Measurements from ENCODE around the gene BARX2.

BARX2 gene

DNA sequence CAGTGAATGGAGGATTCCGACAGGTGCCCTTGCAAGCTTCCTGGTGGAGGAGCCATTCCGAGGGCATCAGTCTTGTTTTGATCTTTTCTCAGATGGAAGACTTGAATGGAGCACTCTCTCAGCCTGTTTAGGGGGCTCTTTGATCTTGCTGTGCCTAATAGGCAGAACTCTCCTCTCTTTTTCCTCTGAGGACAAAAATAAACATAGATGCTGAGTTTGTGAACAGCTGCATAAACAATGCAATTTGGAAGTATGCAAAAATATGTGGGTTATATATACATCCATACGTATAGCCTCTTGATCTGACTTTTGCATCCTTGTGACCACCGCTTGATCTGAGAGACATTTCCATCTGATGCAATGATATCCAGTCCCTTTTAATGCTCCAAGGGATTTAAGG lies 29.1 kb downstream of the BARX2 start:
- CTCF ChIA-PET = no interaction called here
- Histone ChIP-seq H3K4me3 (ENCODE audit: low read depth, low read length) (no peak overlapping the region), H3K9me3 (ENCODE audit: control insufficient read depth, insufficient read depth, low read depth, low read length) (no peaks in the 10 kb centered on the region), H3K36me3 (ENCODE audit: control insufficient read depth in 2 of 2, insufficient read depth in 1 of 2, low read length in 2 of 2) (no peaks in the 10 kb centered on the region), H3K4me1 (ENCODE audit: control insufficient read depth, insufficient read depth, low read length) (no peaks in the 10 kb centered on the region), H3K27ac (ENCODE audit: extremely low read depth, low read depth, low read length) (no peak overlapping the region)
- no peak for TF ChIP-seq ZNF292 (tag by site-specific recombination; IDR thresholded peaks at IDR 0.05; ENCODE audit: borderline replicate concordance, low read depth)
- TF ChIP-seq, protein P1, sequence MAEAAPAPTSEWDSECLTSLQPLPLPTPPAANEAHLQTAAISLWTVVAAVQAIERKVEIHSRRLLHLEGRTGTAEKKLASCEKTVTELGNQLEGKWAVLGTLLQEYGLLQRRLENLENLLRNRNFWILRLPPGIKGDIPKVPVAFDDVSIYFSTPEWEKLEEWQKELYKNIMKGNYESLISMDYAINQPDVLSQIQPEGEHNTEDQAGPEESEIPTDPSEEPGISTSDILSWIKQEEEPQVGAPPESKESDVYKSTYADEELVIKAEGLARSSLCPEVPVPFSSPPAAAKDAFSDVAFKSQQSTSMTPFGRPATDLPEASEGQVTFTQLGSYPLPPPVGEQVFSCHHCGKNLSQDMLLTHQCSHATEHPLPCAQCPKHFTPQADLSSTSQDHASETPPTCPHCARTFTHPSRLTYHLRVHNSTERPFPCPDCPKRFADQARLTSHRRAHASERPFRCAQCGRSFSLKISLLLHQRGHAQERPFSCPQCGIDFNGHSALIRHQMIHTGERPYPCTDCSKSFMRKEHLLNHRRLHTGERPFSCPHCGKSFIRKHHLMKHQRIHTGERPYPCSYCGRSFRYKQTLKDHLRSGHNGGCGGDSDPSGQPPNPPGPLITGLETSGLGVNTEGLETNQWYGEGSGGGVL (tag by site-specific recombination; IDR thresholded peaks at IDR 0.05) = no peak
- POLR2A ChIA-PET = no interaction called here

DNA sequence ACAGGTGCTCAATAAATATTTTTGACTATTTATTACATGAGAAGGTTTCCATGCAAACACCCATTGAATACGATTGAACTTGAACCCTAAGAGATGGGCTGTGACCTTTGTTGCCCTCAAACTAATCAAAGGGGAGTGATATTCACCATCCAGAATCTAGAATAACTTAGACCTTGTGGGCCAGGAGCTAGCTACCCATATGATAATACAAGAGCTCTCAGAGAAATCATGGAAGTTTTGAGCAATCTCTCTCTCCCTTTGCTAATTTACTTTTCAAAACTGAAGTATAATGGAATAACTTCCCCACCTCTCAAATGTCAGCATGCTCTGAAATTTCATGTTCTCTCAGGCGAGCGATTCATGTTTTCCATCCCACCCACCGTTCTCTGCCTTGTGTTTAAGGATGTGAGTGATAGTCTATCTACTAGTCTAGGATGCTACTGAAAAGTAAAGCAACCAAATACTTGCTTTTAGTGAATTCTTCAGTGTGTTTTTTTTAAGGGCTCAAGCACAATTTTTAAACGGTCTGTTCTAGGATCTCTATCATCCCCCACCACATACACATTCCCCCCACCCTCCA lies 33.3 kb downstream of the BARX2 start:
- TF ChIP-seq, protein P2, sequence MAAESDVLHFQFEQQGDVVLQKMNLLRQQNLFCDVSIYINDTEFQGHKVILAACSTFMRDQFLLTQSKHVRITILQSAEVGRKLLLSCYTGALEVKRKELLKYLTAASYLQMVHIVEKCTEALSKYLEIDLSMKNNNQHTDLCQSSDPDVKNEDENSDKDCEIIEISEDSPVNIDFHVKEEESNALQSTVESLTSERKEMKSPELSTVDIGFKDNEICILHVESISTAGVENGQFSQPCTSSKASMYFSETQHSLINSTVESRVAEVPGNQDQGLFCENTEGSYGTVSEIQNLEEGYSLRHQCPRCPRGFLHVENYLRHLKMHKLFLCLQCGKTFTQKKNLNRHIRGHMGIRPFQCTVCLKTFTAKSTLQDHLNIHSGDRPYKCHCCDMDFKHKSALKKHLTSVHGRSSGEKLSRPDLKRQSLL (tag by site-specific recombination; IDR thresholded peaks at IDR 0.05) = 0 out of 2 replicates have a peak, but pooled peaks have one; percentile 9
- TF ChIP-seq ZNF785 (tag by site-specific recombination; IDR thresholded peaks at IDR 0.05) = no peak
- no peak overlapping the region for H3K4me3 ChIP-seq (ENCODE audit: low read depth, low read length)
- ChIA-PET POLR2A (no interaction called here), CTCF (interaction anchor here (0.7 to 1.2 kb wide), 3 partner anchors 52 to 282 kb away, joined by 3 to 5 read pairs (median 4); no protein-coding TSS in a partner anchor)
- no peaks in the 10 kb centered on the region for H3K36me3 ChIP-seq (ENCODE audit: control insufficient read depth in 2 of 2, insufficient read depth in 1 of 2, low read length in 2 of 2)
- no peaks in the 10 kb centered on the region for H3K4me1 ChIP-seq (ENCODE audit: control insufficient read depth, insufficient read depth, low read length)
- H3K27ac ChIP-seq (ENCODE audit: extremely low read depth, low read depth, low read length) = no peak overlapping the region
- H3K9me3 ChIP-seq (ENCODE audit: control insufficient read depth, insufficient read depth, low read depth, low read length) = no peaks in the 10 kb centered on the region

DNA sequence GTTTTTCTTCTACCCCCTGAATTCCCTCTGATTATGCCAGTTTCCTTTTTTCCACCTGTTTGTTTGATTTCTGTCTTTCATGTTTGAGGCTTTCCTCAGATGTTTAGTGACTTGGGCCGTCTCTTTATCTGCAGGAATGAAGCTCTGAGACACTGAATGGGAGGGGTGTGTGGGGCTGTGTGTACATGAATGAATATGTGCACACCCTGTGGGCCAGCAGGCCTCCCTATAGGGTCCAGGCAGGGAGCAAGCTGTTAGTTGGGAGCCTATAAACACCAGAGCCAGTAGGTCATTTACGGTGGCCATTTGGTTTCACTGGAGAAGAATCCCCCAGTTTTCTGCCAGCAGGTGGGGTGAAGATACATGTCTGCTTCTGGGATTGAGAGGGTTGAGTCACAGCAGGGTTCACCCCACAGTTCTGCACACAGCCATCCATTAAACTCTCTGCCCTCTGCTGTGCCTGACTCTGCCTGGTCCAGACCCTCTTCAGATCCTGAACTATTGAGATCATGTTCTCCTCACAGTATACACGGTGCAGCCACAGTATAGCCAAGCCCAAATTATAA lies 34.8 kb downstream of the BARX2 start:
- CTCF ChIA-PET = interaction anchor here (0.6 to 1.0 kb wide), 2 partner anchors 34 to 504 kb away, joined by 3 read pairs; partner anchors contain the start of gene BARX2
- peak; percentile 96 for TF ChIP-seq ZIC2 (tag by site-specific recombination; IDR thresholded peaks at IDR 0.05)
- no peak for TF ChIP-seq ZNF571 (tag by site-specific recombination; IDR thresholded peaks at IDR 0.05)
- H3K4me3 ChIP-seq (ENCODE audit: low read depth, low read length) = no peak overlapping the region
- H3K9me3 ChIP-seq (ENCODE audit: control insufficient read depth, insufficient read depth, low read depth, low read length) = no peaks in the 10 kb centered on the region
- POLR2A ChIA-PET = no interaction called here
- no peaks in the 10 kb centered on the region for H3K36me3 ChIP-seq (ENCODE audit: control insufficient read depth in 2 of 2, insufficient read depth in 1 of 2, low read length in 2 of 2)
- H3K27ac ChIP-seq (ENCODE audit: extremely low read depth, low read depth, low read length) = no peak overlapping the region
- no peaks in the 10 kb centered on the region for H3K4me1 ChIP-seq (ENCODE audit: control insufficient read depth, insufficient read depth, low read length)

DNA sequence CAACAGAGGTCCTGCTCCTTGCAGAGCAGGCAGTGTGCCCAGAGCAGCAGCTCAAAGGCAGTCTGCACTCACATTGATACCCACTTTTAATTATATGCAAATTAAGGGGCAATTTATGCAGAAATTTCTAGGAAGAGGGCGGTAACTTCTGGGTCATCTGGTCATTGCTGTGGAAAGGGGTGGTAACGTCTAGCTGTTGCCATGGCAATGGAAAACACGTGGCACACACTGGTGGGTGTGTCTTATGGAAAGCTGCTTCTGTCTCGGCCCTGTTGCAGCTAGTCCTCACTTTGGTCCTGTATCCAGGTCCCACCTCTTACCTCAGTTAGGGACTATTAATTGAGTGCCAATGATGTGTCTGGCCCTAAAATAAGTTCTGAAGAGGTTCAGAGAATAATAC lies 36.8 kb downstream of the BARX2 start:
- ChIA-PET POLR2A (no interaction called here), CTCF (interaction anchor here (0.5 kb wide), 1 partner anchor 465 kb away, joined by 3 read pairs; no protein-coding TSS in a partner anchor)
- TF ChIP-seq, protein P3, sequence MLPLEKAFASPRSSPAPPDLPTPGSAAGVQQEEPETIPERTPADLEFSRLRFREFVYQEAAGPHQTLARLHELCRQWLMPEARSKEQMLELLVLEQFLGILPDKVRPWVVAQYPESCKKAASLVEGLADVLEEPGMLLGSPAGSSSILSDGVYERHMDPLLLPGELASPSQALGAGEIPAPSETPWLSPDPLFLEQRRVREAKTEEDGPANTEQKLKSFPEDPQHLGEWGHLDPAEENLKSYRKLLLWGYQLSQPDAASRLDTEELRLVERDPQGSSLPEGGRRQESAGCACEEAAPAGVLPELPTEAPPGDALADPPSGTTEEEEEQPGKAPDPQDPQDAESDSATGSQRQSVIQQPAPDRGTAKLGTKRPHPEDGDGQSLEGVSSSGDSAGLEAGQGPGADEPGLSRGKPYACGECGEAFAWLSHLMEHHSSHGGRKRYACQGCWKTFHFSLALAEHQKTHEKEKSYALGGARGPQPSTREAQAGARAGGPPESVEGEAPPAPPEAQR (tag by site-specific recombination; IDR thresholded peaks at IDR 0.05) = no peak
- TF ChIP-seq ZNF157 (tag by site-specific recombination; IDR thresholded peaks at IDR 0.05) = no peak
- TF ChIP-seq, protein P4, sequence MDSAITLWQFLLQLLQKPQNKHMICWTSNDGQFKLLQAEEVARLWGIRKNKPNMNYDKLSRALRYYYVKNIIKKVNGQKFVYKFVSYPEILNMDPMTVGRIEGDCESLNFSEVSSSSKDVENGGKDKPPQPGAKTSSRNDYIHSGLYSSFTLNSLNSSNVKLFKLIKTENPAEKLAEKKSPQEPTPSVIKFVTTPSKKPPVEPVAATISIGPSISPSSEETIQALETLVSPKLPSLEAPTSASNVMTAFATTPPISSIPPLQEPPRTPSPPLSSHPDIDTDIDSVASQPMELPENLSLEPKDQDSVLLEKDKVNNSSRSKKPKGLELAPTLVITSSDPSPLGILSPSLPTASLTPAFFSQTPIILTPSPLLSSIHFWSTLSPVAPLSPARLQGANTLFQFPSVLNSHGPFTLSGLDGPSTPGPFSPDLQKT (IDR thresholded peaks at IDR 0.05; ENCODE audit: borderline replicate concordance, low read depth, low read length) = no peak
- H3K36me3 ChIP-seq (ENCODE audit: control insufficient read depth in 2 of 2, insufficient read depth in 1 of 2, low read length in 2 of 2) = no peaks in the 10 kb centered on the region
- H3K4me1 ChIP-seq (ENCODE audit: control insufficient read depth, insufficient read depth, low read length) = no peaks in the 10 kb centered on the region
- H3K27ac ChIP-seq (ENCODE audit: extremely low read depth, low read depth, low read length) = no peak overlapping the region
- H3K9me3 ChIP-seq (ENCODE audit: control insufficient read depth, insufficient read depth, low read depth, low read length) = no peaks in the 10 kb centered on the region
- H3K4me3 ChIP-seq (ENCODE audit: low read depth, low read length) = no peak overlapping the region

Measured in HEK293 (cell line).